HEK293T (cell line): ENCODE results near the gene ZNF765.
"Not testable (repeated sequence)": the region's sequence is repeated elsewhere in the genome, so short reads cannot be mapped to it uniquely, and the experiment has no call there.

ENCODE experiments used
- BHLHE40 ChIP-seq: fragments of 450-650 bp; IDR thresholded peaks from 2 replicates; pipeline ENCODE4 v1.6.1; 2016; ENCODE audit warnings: mild to moderate bottlenecking, moderate library complexity, borderline replicate concordance
- CTBP1 ChIP-seq: fragments of 450-650 bp; IDR thresholded peaks from 2 replicates; pipeline ENCODE4 v1.6.1; 2016; ENCODE audit warnings: borderline replicate concordance
- FOXK2 ChIP-seq: fragments of 450-650 bp; IDR thresholded peaks from 2 replicates; pipeline ENCODE4 v1.6.1; 2016; ENCODE audit warnings: mild to moderate bottlenecking
- NFRKB ChIP-seq: fragments of 450-650 bp; IDR thresholded peaks from 2 replicates; pipeline ENCODE4 v1.6.1; 2016; ENCODE audit warnings: mild to moderate bottlenecking, moderate library complexity
- PKNOX1 ChIP-seq: fragments of 450-650 bp; IDR thresholded peaks from 2 replicates; pipeline ENCODE4 v1.6.1; 2016
- SP1 ChIP-seq: fragments of 450-650 bp; IDR thresholded peaks from 2 replicates; pipeline ENCODE4 v1.6.1; 2017
- ZNF384 ChIP-seq: fragments of 450-650 bp; IDR thresholded peaks from 2 replicates; pipeline ENCODE4 v1.6.1; 2016

- not testable (repeated sequence) for TF ChIP-seq BHLHE40, NFRKB, PKNOX1, SP1, CTBP1, FOXK2, ZNF384
Observed at GRCh38 chr19:53423680-53424079, 28.7 kb downstream of the ZNF765 start.
